ENCODE results near the gene CDKN2B-AS1. TPM values are rescaled to one million over a fixed set of nuclear protein-coding genes. Genes with fewer than 3 reads are reported as not detected.

The CDKN2B-AS1 gene
- total RNA-seq, 4 donors from 2014 or later = 0.42 to 3.9 (median 0.69) TPM; not detected in 1

GRCh38 chr9:22134390-22134789 is 139.8 kb downstream of the CDKN2B-AS1 start:
- Histone ChIP-seq H3K36me3 (no peaks in the 10 kb centered on the region), H3K9me3 (no peaks in the 10 kb centered on the region), H3K4me3 (no peak overlapping the region), H3K4me1 (no peaks in the 10 kb centered on the region), H3K27me3 (no peaks in the 10 kb centered on the region), H3K27ac (no peak overlapping the region)
- no peak for TF ChIP-seq EP300 (IDR thresholded peaks at IDR 0.05)
- TF ChIP-seq CTCF (IDR thresholded peaks at IDR 0.05) = no peak
- no peak for TF ChIP-seq POLR2A (IDR thresholded peaks at IDR 0.05)
- TF ChIP-seq POLR2AphosphoS5 (IDR thresholded peaks at IDR 0.05) = no peak
- WGBS, 2 donors (ENCODE audit: low coverage in 1 of 2) = 67 to 83% methylated on average over 1 of the region's 2 CpGs
- ATAC-seq = no peak

- no peaks in the 10 kb centered on the region for H3K27me3 ChIP-seq
- H3K4me1 ChIP-seq = no peaks in the 10 kb centered on the region
- 42 to 48% methylated on average over 3 of the region's 3 CpGs for WGBS, 2 donors (ENCODE audit: low coverage in 1 of 2)
- no peak for ATAC-seq
- H3K4me3 ChIP-seq = no peak overlapping the region
- H3K9me3 ChIP-seq = no peaks in the 10 kb centered on the region
- no peaks in the 10 kb centered on the region for H3K36me3 ChIP-seq
- TF ChIP-seq EP300 (IDR thresholded peaks at IDR 0.05) (no peak), CTCF (IDR thresholded peaks at IDR 0.05) (no peak), POLR2A (IDR thresholded peaks at IDR 0.05) (no peak), POLR2AphosphoS5 (IDR thresholded peaks at IDR 0.05) (no peak)
- H3K27ac ChIP-seq = no peak overlapping the region
Measured at GRCh38 chr9:22136461-22137096, 142.0 kb downstream of the CDKN2B-AS1 start.

GRCh38 chr9:22138956-22139660 is 144.5 kb downstream of the CDKN2B-AS1 start:
- Histone ChIP-seq H3K36me3 (no peaks in the 10 kb centered on the region), H3K4me3 (no peak overlapping the region), H3K4me1 (no peaks in the 10 kb centered on the region), H3K27me3 (no peaks in the 10 kb centered on the region), H3K9me3 (no peaks in the 10 kb centered on the region), H3K27ac (no peak overlapping the region)
- no peak for TF ChIP-seq EP300 (IDR thresholded peaks at IDR 0.05)
- TF ChIP-seq POLR2A (IDR thresholded peaks at IDR 0.05) = no peak
- no peak for TF ChIP-seq POLR2AphosphoS5 (IDR thresholded peaks at IDR 0.05)
- no peak for TF ChIP-seq CTCF (IDR thresholded peaks at IDR 0.05)
- WGBS, 2 donors (ENCODE audit: low coverage in 1 of 2) = 71 to 78% methylated on average over 2 to 4 of the region's 4 CpGs
- ATAC-seq = no peak

- Histone ChIP-seq H3K27ac (no peak overlapping the region), H3K4me1 (no peaks in the 10 kb centered on the region), H3K36me3 (no peaks in the 10 kb centered on the region), H3K4me3 (no peak overlapping the region), H3K27me3 (no peaks in the 10 kb centered on the region), H3K9me3 (no peaks in the 10 kb centered on the region)
- no peak for TF ChIP-seq CTCF (IDR thresholded peaks at IDR 0.05)
- TF ChIP-seq POLR2AphosphoS5 (IDR thresholded peaks at IDR 0.05) = no peak
- no peak for TF ChIP-seq EP300 (IDR thresholded peaks at IDR 0.05)
- TF ChIP-seq POLR2A (IDR thresholded peaks at IDR 0.05) = no peak
- no peak for ATAC-seq
- 17% methylated on average over 1 of the region's 1 CpG for WGBS, 2 donors (ENCODE audit: low coverage in 1 of 2)
Measured at GRCh38 chr9:22141908-22142307, 147.3 kb downstream of the CDKN2B-AS1 start.

- no peak for TF ChIP-seq EP300 (IDR thresholded peaks at IDR 0.05)
- TF ChIP-seq CTCF (IDR thresholded peaks at IDR 0.05) = no peak
- TF ChIP-seq POLR2AphosphoS5 (IDR thresholded peaks at IDR 0.05) = no peak
- no peak for TF ChIP-seq POLR2A (IDR thresholded peaks at IDR 0.05)
- Histone ChIP-seq H3K27me3 (no peaks in the 10 kb centered on the region), H3K9me3 (no peaks in the 10 kb centered on the region), H3K4me3 (no peak overlapping the region), H3K27ac (no peak overlapping the region), H3K4me1 (no peaks in the 10 kb centered on the region), H3K36me3 (no peaks in the 10 kb centered on the region)
- no peak for ATAC-seq
- 13 to 33% methylated on average over 2 of the region's 2 CpGs for WGBS, 2 donors (ENCODE audit: low coverage in 1 of 2)
Measured at GRCh38 chr9:22142671-22143070, 148.1 kb downstream of the CDKN2B-AS1 start.
